DOHH2 (cell line): ENCODE measurements around the gene CREBBP.

Source experiments
- H3F3A ChIP-seq: fragments of 200-600 bp; sonication (generic), shearing (Covaris generic); 2 replicates; pipeline ENCODE4 v1.6.0; 2016; ENCODE audit warnings: antibody characterized with exemption, mild to moderate bottlenecking; ENCODE audit not compliant: control insufficient read depth, insufficient read depth
- H3K27ac ChIP-seq: fragments of 200-600 bp; sonication (generic); 2 replicates; pipeline ENCODE4 v1.5.1; 2014; ENCODE audit warnings: low read depth, mild to moderate bottlenecking, low read length, moderate library complexity
- H3K27me3 ChIP-seq: fragments of 200-600 bp; sonication (generic); 2 replicates; pipeline ENCODE4 v1.6.1; 2014; ENCODE audit warnings: mild to moderate bottlenecking, low read length, mixed read lengths; ENCODE audit not compliant: control insufficient read depth
- H3K36me3 ChIP-seq: fragments of 200-600 bp; sonication (generic); 2 replicates; pipeline ENCODE4 v1.6.1; 2014; ENCODE audit warnings: mild to moderate bottlenecking, low read length, moderate library complexity, mixed read lengths; ENCODE audit not compliant: control insufficient read depth
- H3K4me1 ChIP-seq: fragments of 200-600 bp; sonication (generic); 2 replicates; pipeline ENCODE4 v1.6.1; 2014; ENCODE audit warnings: mild to moderate bottlenecking, low read length, mixed read lengths; ENCODE audit not compliant: control insufficient read depth
- H3K4me2 ChIP-seq: fragments of 200-600 bp; sonication (generic); 2 replicates; pipeline ENCODE4 v1.6.0; 2014; ENCODE audit warnings: mild to moderate bottlenecking, low read length, moderate library complexity
- H3K4me3 ChIP-seq: fragments of 200-600 bp; sonication (generic); 2 replicates; pipeline ENCODE4 v1.5.1; 2014; ENCODE audit warnings: mild to moderate bottlenecking, low read length, mixed read lengths
- H3K79me2 ChIP-seq: fragments of 200-600 bp; sonication (generic); 2 replicates; pipeline ENCODE4 v1.6.1; 2014; ENCODE audit warnings: mild to moderate bottlenecking, low read length, mixed read lengths; ENCODE audit not compliant: control insufficient read depth
- H3K9me2 ChIP-seq: fragments of 200-600 bp; sonication (generic); replicated peaks from 2 replicates; pipeline ENCODE4 v1.6.1; 2014; ENCODE audit warnings: mild to moderate bottlenecking, low read length, mixed read lengths; ENCODE audit not compliant: control insufficient read depth
- H3K9me3 ChIP-seq: fragments of 200-600 bp; sonication (generic); 2 replicates; pipeline ENCODE4 v1.6.1; 2014; ENCODE audit warnings: antibody characterized with exemption, low read length, mixed read lengths; ENCODE audit not compliant: control insufficient read depth, insufficient read depth
- H4K20me1 ChIP-seq: fragments of 200-600 bp; sonication (generic); 2 replicates; pipeline ENCODE4 v1.6.0; 2014; ENCODE audit warnings: low read depth, mild to moderate bottlenecking, antibody characterized with exemption, low read length, moderate library complexity; ENCODE audit not compliant: control insufficient read depth, insufficient read depth
- EZH2phosphoT487 ChIP-seq: fragments of 200-600 bp; sonication (generic); IDR thresholded peaks from 2 replicates; pipeline ENCODE4 v1.6.1; 2017; ENCODE audit warnings: borderline replicate concordance, mild to moderate bottlenecking, antibody characterized with exemption, low read length, moderate library complexity, mixed read lengths
- TF ChIP-seq, protein P1 (sequence below): fragments of 200-600 bp; sonication (generic); IDR thresholded peaks from one replicate; pipeline ENCODE4 v1.5.1; 2014; ENCODE audit warnings: antibody characterized with exemption, mild to moderate bottlenecking, low read depth, low read length; ENCODE audit not compliant: poor library complexity, severe bottlenecking

Gene CREBBP

DNA sequence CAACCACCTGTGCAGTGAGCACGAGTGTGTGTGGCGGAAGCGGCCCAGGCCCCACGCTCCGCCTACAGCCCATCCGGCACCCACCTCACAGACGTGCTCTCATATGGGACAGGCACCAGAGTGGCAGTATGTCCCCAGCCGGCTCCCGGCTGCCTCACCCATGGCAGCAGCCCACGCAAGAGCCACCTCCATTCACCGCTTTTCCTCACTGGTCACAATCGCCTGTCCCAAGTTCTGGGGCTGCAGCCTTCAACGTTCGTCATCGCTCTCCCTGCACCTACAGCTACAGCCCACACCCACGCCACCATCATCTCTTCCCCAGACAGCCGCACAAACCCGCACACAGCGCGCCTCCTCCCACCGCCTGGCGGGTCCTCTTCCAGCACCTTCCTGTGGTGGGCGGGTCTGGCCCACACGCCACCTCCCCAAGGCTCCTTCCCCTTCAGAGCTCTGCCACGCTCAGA lies 145.7 kb downstream of the CREBBP start:
- TF ChIP-seq, protein P1, sequence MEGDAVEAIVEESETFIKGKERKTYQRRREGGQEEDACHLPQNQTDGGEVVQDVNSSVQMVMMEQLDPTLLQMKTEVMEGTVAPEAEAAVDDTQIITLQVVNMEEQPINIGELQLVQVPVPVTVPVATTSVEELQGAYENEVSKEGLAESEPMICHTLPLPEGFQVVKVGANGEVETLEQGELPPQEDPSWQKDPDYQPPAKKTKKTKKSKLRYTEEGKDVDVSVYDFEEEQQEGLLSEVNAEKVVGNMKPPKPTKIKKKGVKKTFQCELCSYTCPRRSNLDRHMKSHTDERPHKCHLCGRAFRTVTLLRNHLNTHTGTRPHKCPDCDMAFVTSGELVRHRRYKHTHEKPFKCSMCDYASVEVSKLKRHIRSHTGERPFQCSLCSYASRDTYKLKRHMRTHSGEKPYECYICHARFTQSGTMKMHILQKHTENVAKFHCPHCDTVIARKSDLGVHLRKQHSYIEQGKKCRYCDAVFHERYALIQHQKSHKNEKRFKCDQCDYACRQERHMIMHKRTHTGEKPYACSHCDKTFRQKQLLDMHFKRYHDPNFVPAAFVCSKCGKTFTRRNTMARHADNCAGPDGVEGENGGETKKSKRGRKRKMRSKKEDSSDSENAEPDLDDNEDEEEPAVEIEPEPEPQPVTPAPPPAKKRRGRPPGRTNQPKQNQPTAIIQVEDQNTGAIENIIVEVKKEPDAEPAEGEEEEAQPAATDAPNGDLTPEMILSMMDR: no peak
- TF ChIP-seq EZH2phosphoT487: no peak
- Histone ChIP-seq H4K20me1 (no peaks in the 10 kb centered on the region), H3K36me3 (peaks cover 67% of the 10 kb centered on the region), H3K27ac (no peak overlapping the region), H3K27me3 (no peaks in the 10 kb centered on the region), H3K9me3 (no peaks in the 10 kb centered on the region), H3K79me2 (no peaks in the 10 kb centered on the region), H3K4me3 (no peak overlapping the region), H3F3A (no peaks in the 10 kb centered on the region), H3K9me2 (no peaks in the 10 kb centered on the region), H3K4me2 (no peak overlapping the region), H3K4me1 (no peaks in the 10 kb centered on the region)

DNA sequence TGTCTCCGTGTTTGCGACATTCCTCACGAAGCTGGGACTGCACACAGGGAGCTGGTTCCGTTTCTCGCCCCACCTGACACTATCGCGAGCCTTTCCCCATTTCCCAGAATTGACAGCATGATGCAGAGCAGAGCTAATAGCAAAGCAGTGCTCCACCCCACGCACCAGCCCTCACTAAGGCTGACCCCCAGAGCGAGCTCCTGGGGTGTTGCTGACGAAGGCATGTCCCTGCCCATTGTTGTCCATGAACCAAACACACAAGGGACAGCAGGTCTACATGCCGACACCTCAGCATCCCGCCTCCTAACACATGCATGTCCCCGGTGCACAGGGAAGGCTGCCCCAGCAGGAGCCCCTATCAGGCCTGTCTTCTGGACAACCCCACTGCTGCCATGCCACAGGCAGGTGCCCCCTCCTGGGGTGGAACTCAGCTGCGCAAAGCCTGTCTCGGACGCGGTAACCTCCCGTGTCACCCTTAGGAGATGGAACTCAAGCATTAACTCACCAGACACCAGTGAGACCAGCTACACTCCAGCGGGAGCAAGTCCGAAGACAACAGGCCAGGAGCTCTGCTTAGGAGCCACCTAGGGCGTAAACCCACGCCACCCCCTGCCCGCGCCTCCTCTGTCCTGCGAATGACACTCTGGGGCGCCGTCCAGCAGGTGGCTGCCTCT lies 146.3 kb downstream of the CREBBP start:
- Histone ChIP-seq H3K4me2 (no peak overlapping the region), H3K4me1 (no peaks in the 10 kb centered on the region), H4K20me1 (no peaks in the 10 kb centered on the region), H3K27me3 (no peaks in the 10 kb centered on the region), H3K4me3 (no peak overlapping the region), H3K9me2 (no peaks in the 10 kb centered on the region), H3F3A (no peaks in the 10 kb centered on the region), H3K79me2 (no peaks in the 10 kb centered on the region), H3K36me3 (peaks cover 67% of the 10 kb centered on the region), H3K27ac (no peak overlapping the region), H3K9me3 (no peaks in the 10 kb centered on the region)
- no peak for TF ChIP-seq EZH2phosphoT487
- TF ChIP-seq, protein P1: no peak

GRCh38 chr16:3732171-3732570 lies 148.3 kb downstream of the CREBBP start:
- no peaks in the 10 kb centered on the region for H4K20me1 ChIP-seq
- TF ChIP-seq EZH2phosphoT487: no peak
- TF ChIP-seq, protein P1: no peak
- H3K4me3 ChIP-seq: no peak overlapping the region
- no peaks in the 10 kb centered on the region for H3K27me3 ChIP-seq
- no peak overlapping the region for H3K4me2 ChIP-seq
- H3F3A ChIP-seq: 0 out of 2 replicates have a peak, but pooled peaks cover under 1% of the 10 kb centered on the region
- H3K36me3 ChIP-seq: peaks cover 71% of the 10 kb centered on the region
- no peaks in the 10 kb centered on the region for H3K9me2 ChIP-seq
- no peaks in the 10 kb centered on the region for H3K4me1 ChIP-seq
- no peak overlapping the region for H3K27ac ChIP-seq
- H3K9me3 ChIP-seq: no peaks in the 10 kb centered on the region
- H3K79me2 ChIP-seq: no peaks in the 10 kb centered on the region
